NCI-H2107 (cell line): ENCODE measurements around the gene ATPAF2.

Experiments
- DNase-seq: peaks from one replicate; lab custom pipeline; 2025; lab: John Stamatoyannopoulos, UW

ATPAF2 gene

GRCh38 chr17:18038861-18039534 is at the start of gene ATPAF2, which contains the start of gene GID4:
Gene ATPAF2 (minus strand): TSS chr17:18039168. CDS start chr17:18039013, 155 bp downstream.
Gene GID4 (plus strand): TSS chr17:18039408. CDS start chr17:18039465, 57 bp downstream.
- peak; percentile 82 for DNase-seq

- DNase-seq, result peak; percentile 60
Measured at GRCh38 chr17:18087610-18088491, 48.9 kb upstream of the ATPAF2 start, which contains the start of gene DRG2. Gene DRG2 (plus strand): TSS chr17:18087948. CDS start chr17:18088024, 76 bp downstream.

- no peak for DNase-seq
Measured at GRCh38 chr17:18084256-18084655, 45.3 kb upstream of the ATPAF2 start.

GRCh38 chr17:18079543-18079942 is 40.6 kb upstream of the ATPAF2 start:
- DNase-seq, result no peak

GRCh38 chr17:18076936-18077335 is 38.0 kb upstream of the ATPAF2 start:
- DNase-seq, result no peak

GRCh38 chr17:18074566-18075272 is 35.8 kb upstream of the ATPAF2 start:
- DNase-seq, result no peak

GRCh38 chr17:18071751-18072150 is 32.8 kb upstream of the ATPAF2 start:
- no peak for DNase-seq

GRCh38 chr17:18070861-18071340 is 31.9 kb upstream of the ATPAF2 start:
- DNase-seq, result no peak

- DNase-seq, result no peak
Measured at GRCh38 chr17:18069101-18069500, 30.1 kb upstream of the ATPAF2 start.

GRCh38 chr17:18066866-18067265 is 27.9 kb upstream of the ATPAF2 start:
- DNase-seq, result no peak

- DNase-seq, result no peak
Measured at GRCh38 chr17:18065546-18065945, 26.6 kb upstream of the ATPAF2 start.

- DNase-seq, result no peak
Measured at GRCh38 chr17:18064053-18064452, 25.1 kb upstream of the ATPAF2 start.

- no peak for DNase-seq
Measured at GRCh38 chr17:18059283-18059682, 20.3 kb upstream of the ATPAF2 start.

GRCh38 chr17:18056214-18056613 is 17.2 kb upstream of the ATPAF2 start:
- no peak for DNase-seq

GRCh38 chr17:18055597-18055996 is 16.6 kb upstream of the ATPAF2 start:
- no peak for DNase-seq

- no peak for DNase-seq
Measured at GRCh38 chr17:18045691-18046350, 6.9 kb upstream of the ATPAF2 start.

GRCh38 chr17:18044609-18045008 is 5.6 kb upstream of the ATPAF2 start:
- no peak for DNase-seq

- DNase-seq, result no peak
Measured at GRCh38 chr17:18043491-18043890, 4.5 kb upstream of the ATPAF2 start.

- no peak for DNase-seq
Measured at GRCh38 chr17:18042983-18043382, 4.0 kb upstream of the ATPAF2 start.

- DNase-seq, result no peak
Measured at GRCh38 chr17:18041776-18042175, 2.8 kb upstream of the ATPAF2 start.

- DNase-seq, result no peak
Measured at GRCh38 chr17:18040261-18040858, 1.4 kb upstream of the ATPAF2 start.
